Colonic mucosa (tissue), 4 donors: ENCODE results near the gene ZSWIM7. TPM values are rescaled to one million over a fixed set of nuclear protein-coding genes. Genes with fewer than 3 reads are reported as not detected.

Experiments
- DNase-seq: peaks from one replicate; pipeline ENCODE4 v3.0.0-alpha.2; 2020
- H3K27ac ChIP-seq: fragments of 200-600 bp; one replicate; pipeline ENCODE4 v1.8.0; 2021
- H3K27me3 ChIP-seq: fragments of 200-600 bp; one replicate; pipeline ENCODE4 v1.8.0; 2021
- H3K36me3 ChIP-seq: fragments of 200-600 bp; one replicate; pipeline ENCODE4 v1.8.0; 2021
- H3K4me1 ChIP-seq: fragments of 200-600 bp; one replicate; pipeline ENCODE4 v1.8.0; 2021; ENCODE audit warnings: mild to moderate bottlenecking
- H3K4me3 ChIP-seq: fragments of 200-600 bp; one replicate; pipeline ENCODE4 v1.8.0; 2021
- H3K9ac ChIP-seq, 2 donors: one replicate each; pipeline ENCODE4 v1.7.0; 2013; ENCODE audit warnings: control low read depth in 2 of 2, low read depth in 2 of 2, low read length in 2 of 2
- H3K9me3 ChIP-seq: fragments of 200-600 bp; one replicate; pipeline ENCODE4 v1.8.0; 2021
- CTCF ChIP-seq: fragments of 200-600 bp; IDR thresholded peaks from one replicate; pipeline ENCODE4 v1.8.0; 2022; ENCODE audit warnings: antibody characterized with exemption, mild to moderate bottlenecking
- intact Hi-C: fragments of 100-400 bp; cut with DNase I; formaldehyde crosslinking; loops from one replicate; pipeline ENCODE4 v1.14.1; 2022
- total RNA-seq, 2 donors: library from RNA; stranded (reverse); fragmentation: NEBNext Ultra II Directional in 1 of 2; extraction: Animal tissue kit (Norgen Biotek cat#: 25700) in 1 of 2; gene quantifications; one replicate each; pipeline ENCODE4 v1.2.1, GENCODE V29; 2021
- donor health status: healthy.
- donor health status: DM: no; HTN: no; CAD: no.
- donor health status: DM: no; HTN: no; CAD: no.

The ZSWIM7 gene
- total RNA-seq, 2 donors from 2014 or later: 17.7 to 18.8 TPM

GRCh38 chr17:15965528-15965927 lies 34.0 kb downstream of the ZSWIM7 start:
- Histone ChIP-seq H3K4me1 (peaks cover 21% of the 10 kb centered on the region), H3K27me3 (no peaks in the 10 kb centered on the region), H3K27ac (peak overlapping the region; percentile 84), H3K9me3 (no peaks in the 10 kb centered on the region), H3K36me3 (no peaks in the 10 kb centered on the region), H3K9ac (peak overlapping the region in 1 of 2 donors; percentile 86), H3K4me3 (no peak overlapping the region)
- intact Hi-C loops: no loop called here
- no peak for DNase-seq
- no peak for TF ChIP-seq CTCF

- no peaks in the 10 kb centered on the region for H3K9me3 ChIP-seq
- no peak overlapping the region for H3K9ac ChIP-seq
- TF ChIP-seq CTCF: no peak
- intact Hi-C loops: no loop called here
- DNase-seq: no peak
- H3K4me1 ChIP-seq: peaks cover 24% of the 10 kb centered on the region
- H3K36me3 ChIP-seq: no peaks in the 10 kb centered on the region
- H3K27ac ChIP-seq: no peak overlapping the region
- no peaks in the 10 kb centered on the region for H3K27me3 ChIP-seq
- H3K4me3 ChIP-seq: no peak overlapping the region
Measured at GRCh38 chr17:15963670-15964110, 35.8 kb downstream of the ZSWIM7 start.

- no peak for TF ChIP-seq CTCF
- Histone ChIP-seq H3K9me3 (no peaks in the 10 kb centered on the region), H3K4me3 (no peak overlapping the region), H3K36me3 (no peaks in the 10 kb centered on the region), H3K4me1 (peaks cover 7% of the 10 kb centered on the region), H3K27ac (peak overlapping the region; percentile 62), H3K9ac (peak overlapping the region in 1 of 2 donors; percentile 4), H3K27me3 (no peaks in the 10 kb centered on the region)
- intact Hi-C loops: no loop called here
- DNase-seq: no peak
Measured at GRCh38 chr17:15958484-15958854, 41.0 kb downstream of the ZSWIM7 start.

- peaks cover 7% of the 10 kb centered on the region for H3K4me1 ChIP-seq
- no peaks in the 10 kb centered on the region for H3K36me3 ChIP-seq
- H3K27ac ChIP-seq: no peak overlapping the region
- H3K4me3 ChIP-seq: no peak overlapping the region
- no peak overlapping the region for H3K9ac ChIP-seq
- intact Hi-C loops: no loop called here
- no peaks in the 10 kb centered on the region for H3K27me3 ChIP-seq
- peak; percentile 55 for DNase-seq
- no peaks in the 10 kb centered on the region for H3K9me3 ChIP-seq
- no peak for TF ChIP-seq CTCF
Measured at GRCh38 chr17:15957608-15958307, 41.7 kb downstream of the ZSWIM7 start.

- Histone ChIP-seq H3K4me1 (peaks cover 7% of the 10 kb centered on the region), H3K27ac (no peak overlapping the region), H3K27me3 (no peaks in the 10 kb centered on the region), H3K9ac (no peak overlapping the region), H3K36me3 (no peaks in the 10 kb centered on the region), H3K4me3 (no peak overlapping the region), H3K9me3 (no peaks in the 10 kb centered on the region)
- intact Hi-C loops: no loop called here
- no peak for TF ChIP-seq CTCF
- no peak for DNase-seq
Measured at GRCh38 chr17:15957206-15957605, 42.3 kb downstream of the ZSWIM7 start.
